GM18909 (cell line): Measurements from ENCODE around the gene PFDN2.

Source experiments
- ATAC-seq: cut with Tn5 transposase; IDR thresholded peaks from one replicate; pipeline ENCODE4 v1.9.1; 2021; ENCODE audit warnings: mild to moderate bottlenecking; ENCODE audit not compliant: unreplicated experiment, poor library complexity

PFDN2 gene

DNA sequence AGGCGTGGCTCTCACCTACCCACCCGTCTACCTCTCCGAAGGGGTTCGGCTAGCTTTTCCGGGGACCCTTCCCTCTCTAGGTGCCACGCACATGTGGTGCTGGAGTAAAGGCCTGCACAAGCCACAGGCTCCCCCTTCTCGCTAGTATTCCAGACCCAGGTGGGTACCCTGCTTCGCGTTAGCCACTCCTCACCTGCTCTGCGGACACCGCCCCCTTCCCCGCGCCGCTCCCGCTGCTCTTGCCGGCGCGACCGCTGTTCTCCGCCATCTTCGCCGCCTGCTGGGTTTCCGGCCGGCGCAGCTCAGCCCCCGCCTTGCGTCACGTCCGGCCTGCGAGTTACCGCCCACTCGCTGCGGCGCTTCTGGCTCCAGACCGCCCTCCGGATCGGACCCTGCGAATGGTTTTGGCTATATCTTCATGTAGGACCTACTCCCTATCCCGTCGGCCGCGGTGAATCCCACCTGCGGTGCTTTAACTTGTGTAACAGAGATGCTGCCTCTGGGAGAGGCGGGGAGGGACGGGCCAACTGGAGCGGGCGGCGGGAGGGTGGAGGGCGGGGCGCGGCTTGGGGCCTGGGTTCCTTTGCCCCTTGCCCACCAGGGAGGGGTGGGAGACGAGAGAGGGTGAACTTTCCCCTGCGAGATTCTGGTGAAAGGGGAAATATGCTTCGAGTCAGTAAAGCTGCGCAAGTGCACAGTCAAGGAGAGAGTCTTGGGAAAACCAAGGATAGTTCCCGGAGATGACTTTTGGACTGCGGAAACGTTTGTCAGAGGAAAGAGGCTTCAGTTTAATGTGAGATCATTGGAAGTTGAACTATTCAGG lies at the start of gene PFDN2, which contains the start of gene NIT1:
PFDN2 (minus strand) TSS at position 279 of the 823 bp plus-strand sequence; CDS start at position 268, 11 bp downstream.
NIT1 (plus strand) TSS at position 347 of the 823 bp plus-strand sequence; CDS start at position 419, 72 bp downstream.
- ATAC-seq = peak; percentile 82

GRCh38 chr1:161166669-161167548 lies 49.1 kb upstream of the PFDN2 start:
- ATAC-seq = no peak

DNA sequence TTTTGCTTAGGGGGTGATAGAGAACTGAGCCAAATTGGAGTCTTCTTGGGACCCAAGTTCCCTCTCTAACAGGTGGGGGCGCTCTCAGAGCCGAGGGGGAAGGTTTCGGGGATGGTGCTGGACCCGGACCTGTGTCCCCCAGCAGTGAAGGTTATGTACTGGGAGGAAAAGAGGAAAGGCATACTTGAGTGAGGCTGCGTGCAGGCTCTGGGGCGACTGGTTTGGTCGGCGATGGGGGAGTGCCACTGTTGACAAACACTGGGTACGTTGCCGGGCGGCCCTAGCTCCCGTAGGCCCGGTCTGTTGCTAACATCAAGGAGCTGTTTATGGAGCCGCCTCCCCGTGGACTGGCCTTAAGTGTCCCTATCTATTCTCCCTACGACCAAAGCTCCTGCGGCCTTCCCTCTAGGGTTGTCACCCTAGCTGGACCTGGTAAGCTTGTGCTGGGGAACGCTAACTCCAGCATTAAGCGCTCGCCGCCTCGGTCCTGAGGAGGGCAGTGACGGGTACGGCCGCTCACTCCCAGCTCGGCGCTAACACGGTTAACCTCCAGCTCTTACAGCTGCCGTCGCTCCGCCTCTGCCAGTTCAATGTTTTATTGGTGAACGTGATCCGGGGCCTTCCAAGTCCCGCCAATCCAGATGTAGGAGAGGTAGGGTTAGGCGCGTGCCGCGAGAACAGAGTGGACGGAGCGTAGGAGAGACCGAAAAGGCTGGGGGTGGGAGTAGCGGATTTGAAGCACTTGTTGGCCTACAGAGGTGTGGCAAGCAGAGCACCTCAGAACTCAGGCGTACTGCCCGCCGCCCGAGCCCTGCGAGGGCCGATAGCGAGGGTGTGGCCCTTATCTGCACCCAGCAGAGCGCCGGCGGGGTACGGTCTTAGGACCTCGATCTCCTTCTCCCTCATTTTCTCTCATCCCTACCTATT lies 48.2 kb upstream of the PFDN2 start, which contains the start of gene PPOX:
PPOX (plus strand) TSS at position 685 of the 927 bp plus-strand sequence. CDS start 422 bp downstream, outside the sequence.
- ATAC-seq = peak; percentile 94

GRCh38 chr1:161164901-161165610 lies 47.2 kb upstream of the PFDN2 start:
- ATAC-seq = no peak

GRCh38 chr1:161163793-161164192 lies 46.0 kb upstream of the PFDN2 start:
- ATAC-seq = no peak

DNA sequence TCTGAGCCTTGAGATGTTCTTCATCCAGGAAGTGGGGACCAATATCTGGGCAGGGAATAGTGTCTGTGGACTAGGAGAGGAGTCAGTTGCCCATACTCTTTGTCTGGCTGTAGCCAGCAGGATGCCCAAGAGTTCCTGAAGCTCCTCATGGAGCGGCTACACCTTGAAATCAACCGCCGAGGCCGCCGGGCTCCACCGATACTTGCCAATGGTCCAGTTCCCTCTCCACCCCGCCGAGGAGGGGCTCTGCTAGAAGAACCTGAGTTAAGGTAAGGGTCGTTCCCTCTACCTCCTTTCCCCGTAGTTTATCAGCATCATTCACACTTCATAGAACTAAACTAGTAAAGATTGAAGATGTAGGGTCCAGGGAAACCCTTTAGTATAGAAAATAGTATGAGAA lies 45.0 kb upstream of the PFDN2 start:
- no peak for ATAC-seq

- ATAC-seq = no peak
Observed at GRCh38 chr1:161162052-161162451, 44.2 kb upstream of the PFDN2 start.

- ATAC-seq = no peak
Observed at GRCh38 chr1:161161652-161162051, 43.8 kb upstream of the PFDN2 start.

DNA sequence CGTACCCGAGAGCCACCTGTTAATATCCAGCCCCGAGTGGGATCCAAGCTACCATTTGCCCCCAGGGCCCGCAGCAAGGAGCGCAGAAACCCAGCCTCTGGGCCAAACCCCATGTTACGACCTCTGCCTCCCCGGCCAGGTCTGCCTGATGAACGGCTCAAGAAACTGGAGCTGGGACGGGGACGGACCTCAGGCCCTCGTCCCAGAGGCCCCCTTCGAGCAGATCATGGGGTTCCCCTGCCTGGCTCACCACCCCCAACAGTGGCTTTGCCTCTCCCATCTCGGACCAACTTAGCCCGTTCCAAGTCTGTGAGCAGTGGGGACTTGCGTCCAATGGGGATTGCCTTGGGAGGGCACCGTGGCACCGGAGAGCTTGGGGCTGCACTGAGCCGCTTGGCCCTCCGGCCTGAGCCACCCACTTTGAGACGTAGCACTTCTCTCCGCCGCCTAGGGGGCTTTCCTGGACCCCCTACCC lies 42.9 kb upstream of the PFDN2 start:
- ATAC-seq = no peak

- ATAC-seq = no peak
Observed at GRCh38 chr1:161159913-161160243, 42.0 kb upstream of the PFDN2 start.

- peak; percentile 87 for ATAC-seq
Observed at GRCh38 chr1:161159087-161159912, 41.5 kb upstream of the PFDN2 start, which contains the start of gene USP21. TSS of gene USP21 (plus strand) at chr1:161159500. CDS start at chr1:161160641, 1,141 bp downstream.

GRCh38 chr1:161158316-161159010 lies 40.6 kb upstream of the PFDN2 start:
- ATAC-seq = no peak

- no peak for ATAC-seq
Observed at GRCh38 chr1:161157867-161158266, 40.0 kb upstream of the PFDN2 start.

DNA sequence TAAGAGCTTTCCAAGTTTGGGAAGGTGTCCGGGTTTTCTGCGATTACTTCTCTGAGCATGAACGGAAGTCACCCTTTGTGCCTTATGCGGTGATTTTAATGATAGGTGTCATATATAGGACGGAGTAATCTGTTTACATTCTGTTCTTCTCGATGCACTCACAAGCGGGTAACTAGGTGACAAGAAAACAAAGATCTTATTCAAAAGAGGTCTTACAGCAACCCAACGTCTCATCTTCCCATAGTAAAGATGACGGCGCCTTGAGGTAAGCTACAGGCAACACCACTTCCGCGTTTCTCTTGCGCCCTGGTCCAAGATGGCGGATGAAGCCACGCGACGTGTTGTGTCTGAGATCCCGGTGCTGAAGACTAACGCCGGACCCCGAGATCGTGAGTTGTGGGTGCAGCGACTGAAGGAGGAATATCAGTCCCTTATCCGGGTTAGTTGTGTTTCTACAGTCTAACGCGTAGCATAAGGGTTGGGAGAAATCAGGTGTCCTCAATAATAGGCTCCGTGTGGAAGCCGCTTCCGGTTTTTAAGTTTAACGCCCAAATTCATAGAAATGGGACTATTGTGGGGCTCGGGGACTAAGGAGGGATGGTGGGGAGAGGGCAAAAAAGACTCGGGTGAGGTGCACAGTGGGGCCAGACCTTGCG lies 36.0 kb upstream of the PFDN2 start, which contains the start of gene UFC1:
UFC1 (plus strand) TSS at position 297 of the 656 bp plus-strand sequence; CDS start at position 317, 20 bp downstream.
- ATAC-seq = peak; percentile 94

- peak; percentile 8 for ATAC-seq
Observed at GRCh38 chr1:161153176-161153575, 35.3 kb upstream of the PFDN2 start.

DNA sequence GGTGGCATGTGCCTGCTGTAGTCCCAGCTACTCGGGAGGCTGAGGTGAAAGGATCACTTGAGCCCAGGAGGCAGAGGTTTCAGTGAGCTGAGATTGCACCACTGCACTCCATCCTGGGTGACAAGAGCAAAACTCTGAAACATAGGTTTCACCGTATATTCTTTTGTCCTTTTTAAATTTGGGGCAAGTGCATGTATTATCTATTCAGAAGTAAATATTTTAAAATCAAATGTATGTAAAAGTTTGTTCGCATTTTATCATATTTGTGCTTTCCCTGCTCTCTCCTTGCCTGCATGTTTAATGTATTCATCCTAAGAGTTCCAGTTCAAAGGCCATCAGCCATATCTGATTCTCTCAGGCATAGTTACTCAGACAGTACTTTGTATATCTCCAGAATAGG lies 28.0 kb upstream of the PFDN2 start:
- no peak for ATAC-seq

- no peak for ATAC-seq
Observed at GRCh38 chr1:161140755-161141400, 23.0 kb upstream of the PFDN2 start.
